Fibroblast of lung (primary cell): ENCODE data around the gene GNAT1. TPM values are rescaled to one million over a fixed set of nuclear protein-coding genes. Genes with fewer than 3 reads are reported as not detected.
"Not testable (repeated sequence)": the region's sequence is repeated elsewhere in the genome, so short reads cannot be mapped to it uniquely, and the experiment has no call there.

Experiments
- DNase-seq, 2 donors: peaks; one replicate each; pipeline versions ENCODE4 v3.0.0 to v3.0.0-alpha.2; 2010; ENCODE audit warnings: low read depth in 2 of 2
- H2AFZ ChIP-seq: 2 replicates; pipeline ENCODE4 v1.5.1; 2012; ENCODE audit warnings: low read length, control low read depth, inconsistent platforms
- H3K27ac ChIP-seq: 2 replicates; pipeline ENCODE4 v1.5.1; 2011; ENCODE audit warnings: low read length, control low read depth; ENCODE audit not compliant: insufficient read depth
- H3K27me3 ChIP-seq: 2 replicates; pipeline ENCODE4 v1.5.1; 2011; ENCODE audit warnings: mild to moderate bottlenecking, low read length; ENCODE audit not compliant: control insufficient read depth, insufficient read depth
- H3K36me3 ChIP-seq: 2 replicates; pipeline ENCODE4 v1.5.1; 2011; ENCODE audit warnings: low read length; ENCODE audit not compliant: control insufficient read depth, insufficient read depth
- H3K4me1 ChIP-seq: 2 replicates; pipeline ENCODE4 v1.5.1; 2011; ENCODE audit warnings: low read length; ENCODE audit not compliant: control insufficient read depth, insufficient read depth; ENCODE audit errors: extremely low read depth
- H3K4me2 ChIP-seq: 2 replicates; pipeline ENCODE4 v1.5.1; 2011; ENCODE audit warnings: low read length, control low read depth; ENCODE audit not compliant: insufficient read depth; ENCODE audit errors: extremely low read depth
- H3K4me3 ChIP-seq, 4 experiments: fragments of 200-600 bp in 1 of 4; sonication (generic) in 1 of 4; replicated peaks in 1 of 4; 2 replicates each; pipeline ENCODE4 v1.5.1; 2011 to 2016; ENCODE audit warnings: low read length in 4 of 4, low read depth in 3 of 4, mild to moderate bottlenecking in 3 of 4, control low read depth in 2 of 4, inconsistent platforms in 1 of 4, mixed read lengths in 1 of 4; ENCODE audit not compliant: insufficient read depth in 1 of 4; ENCODE audit errors: control extremely low read depth in 1 of 4
- H3K79me2 ChIP-seq: 2 replicates; pipeline ENCODE4 v1.5.1; 2012; ENCODE audit warnings: mild to moderate bottlenecking, low read length, inconsistent platforms; ENCODE audit not compliant: control insufficient read depth, insufficient read depth
- H3K9ac ChIP-seq: 2 replicates; pipeline ENCODE4 v1.5.1; 2011; ENCODE audit warnings: mild to moderate bottlenecking, low read length, control low read depth; ENCODE audit not compliant: insufficient read depth
- H3K9me3 ChIP-seq: 2 replicates; pipeline ENCODE4 v1.5.1; 2012; ENCODE audit warnings: low read depth, low read length; ENCODE audit not compliant: control insufficient read depth, insufficient read depth
- H4K20me1 ChIP-seq: 2 replicates; pipeline ENCODE4 v1.5.1; 2011; ENCODE audit warnings: low read length; ENCODE audit not compliant: control insufficient read depth, insufficient read depth; ENCODE audit errors: extremely low read depth
- CTCF ChIP-seq, 2 donors: IDR thresholded peaks in 1 of 2; conservative IDR thresholded peaks in 1 of 2; 1 replicate in 1 of 2; 2 replicates in 1 of 2; pipeline ENCODE4 v1.5.1; 2011 to 2012; ENCODE audit warnings: low read length in 2 of 2, control low read depth in 1 of 2, inconsistent platforms in 1 of 2, low read depth in 1 of 2, mild to moderate bottlenecking in 1 of 2
- EZH2 ChIP-seq: IDR thresholded peaks from 2 replicates; pipeline ENCODE4 v1.5.1; 2012; ENCODE audit warnings: low read length, control low read depth, mild to moderate bottlenecking; ENCODE audit errors: missing control alignments
- polyA plus RNA-seq, 2 donors: library from polyadenylated mRNA; depleted of rRNA in 1 of 2; stranded (reverse) in 1 of 2; unstranded in 1 of 2; fragments of >200 nt; gene quantifications; 2 replicates each; pipeline ENCODE4 v1.2.1, GENCODE V29; 2011 to 2012; ENCODE audit warnings: missing spikeins in 1 of 2
- total RNA-seq: library from RNA; depleted of rRNA; stranded (reverse); fragments of >200 nt; gene quantifications from 2 replicates; pipeline ENCODE4 v1.2.1, GENCODE V29; 2014

GNAT1 gene
- total and polyA plus RNA-seq, 2 donors (not counting 1 experiment from before 2014, with no cell fraction given): not detected

DNA sequence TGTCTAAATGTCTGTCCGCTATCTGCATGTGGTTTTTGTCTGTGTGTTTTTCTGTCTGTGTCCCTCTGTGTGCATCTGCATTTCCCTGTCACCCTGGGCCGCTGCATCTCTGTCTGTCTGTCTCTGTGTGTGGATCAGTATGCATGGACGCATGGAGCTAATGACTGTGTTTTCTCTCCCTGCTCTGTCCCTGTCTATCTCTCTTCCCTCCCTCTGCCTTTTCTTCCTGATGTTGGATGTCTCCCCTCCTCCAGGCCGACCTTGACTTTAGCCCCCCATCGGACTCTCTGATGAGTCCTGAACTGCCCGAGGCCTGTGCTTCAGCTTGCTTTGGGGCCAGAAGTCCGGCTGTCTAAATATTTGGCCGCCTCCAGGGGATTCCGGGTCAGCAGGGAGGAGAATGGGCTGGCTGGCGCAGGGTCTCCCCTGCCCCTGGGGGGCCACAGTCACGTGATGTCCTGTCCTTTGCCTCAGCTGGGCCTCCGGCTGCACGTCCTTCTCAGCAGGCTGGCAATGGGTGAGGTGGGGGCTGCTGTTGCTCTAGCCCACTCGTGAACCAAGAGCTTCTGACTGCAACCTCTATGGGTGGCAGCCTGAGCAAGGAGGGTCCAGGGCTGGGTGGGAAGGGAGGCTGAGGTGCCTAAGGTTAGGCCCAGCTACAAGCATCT is 17.4 kb downstream of the GNAT1 start:
- Histone ChIP-seq H3K27me3 (peaks cover 21% of the 10 kb centered on the region), H3K79me2 (no peaks in the 10 kb centered on the region), H3K9ac (no peak overlapping the region), H3K9me3 (no peaks in the 10 kb centered on the region), H3K4me3 (no peak overlapping the region), H3K4me1 (no peaks in the 10 kb centered on the region), H4K20me1 (no peaks in the 10 kb centered on the region), H3K4me2 (no peak overlapping the region), H2AFZ (no peak overlapping the region), H3K27ac (no peak overlapping the region), H3K36me3 (no peaks in the 10 kb centered on the region)
- no peak for DNase-seq
- TF ChIP-seq EZH2 (no peak), CTCF (conservative IDR thresholded peaks at IDR 0.05 in 1 of 2, IDR thresholded peaks at IDR 0.05 in 1 of 2; ENCODE audit: low read depth in 1 of 2, low read length in 2 of 2) (no peak)

GRCh38 chr3:50210176-50210509 is 18.7 kb downstream of the GNAT1 start:
- Histone ChIP-seq H2AFZ (no peak overlapping the region), H3K4me3 (no peak overlapping the region), H3K9ac (no peak overlapping the region), H4K20me1 (no peaks in the 10 kb centered on the region), H3K36me3 (no peaks in the 10 kb centered on the region), H3K9me3 (no peaks in the 10 kb centered on the region), H3K4me2 (no peak overlapping the region), H3K27ac (no peak overlapping the region), H3K27me3 (peaks cover 11% of the 10 kb centered on the region), H3K79me2 (no peaks in the 10 kb centered on the region), H3K4me1 (no peaks in the 10 kb centered on the region)
- TF ChIP-seq EZH2 (no peak), CTCF (conservative IDR thresholded peaks at IDR 0.05 in 1 of 2, IDR thresholded peaks at IDR 0.05 in 1 of 2; ENCODE audit: low read depth in 1 of 2, low read length in 2 of 2) (no peak)
- DNase-seq: no peak

DNA sequence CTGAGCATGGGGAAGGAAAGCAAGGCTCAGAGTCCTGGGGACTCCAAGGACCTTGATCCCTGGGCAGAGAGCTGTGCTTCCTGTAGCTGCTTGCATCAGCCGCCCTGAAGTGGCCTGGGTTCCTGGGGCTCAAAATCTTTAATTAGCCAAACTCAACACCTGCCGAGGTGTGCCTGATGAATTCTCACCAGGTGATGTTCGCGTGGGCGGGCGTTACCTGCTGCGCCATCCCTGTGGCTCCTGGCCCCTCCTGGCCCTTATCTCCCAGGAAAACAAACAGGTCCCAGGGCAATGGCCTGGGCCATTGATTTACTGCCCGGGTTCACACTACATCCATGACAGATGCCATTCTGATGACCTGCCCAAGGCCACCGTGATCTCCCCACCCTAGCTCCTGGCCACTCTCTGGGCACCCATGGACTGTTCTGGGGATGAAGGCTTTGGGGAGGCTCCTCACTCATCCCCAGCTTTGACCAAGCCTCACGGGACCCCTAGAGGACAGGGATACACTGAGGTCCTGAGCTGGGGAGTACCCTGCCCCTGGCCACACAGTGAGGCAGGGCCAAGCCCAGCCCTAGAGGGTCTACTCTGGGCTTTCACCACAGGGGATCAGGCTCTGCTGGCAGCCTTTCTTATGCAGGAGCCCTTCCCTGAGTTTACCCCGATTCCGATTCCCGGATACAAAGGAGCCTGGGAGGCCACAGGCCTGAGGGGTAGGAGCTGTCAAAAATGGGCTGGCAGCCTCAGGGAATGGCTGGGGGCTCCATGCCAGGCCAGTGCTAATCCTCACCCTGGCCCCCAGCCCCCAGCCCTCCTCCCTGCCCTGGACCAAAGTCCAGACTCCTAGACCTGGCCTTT is 19.3 kb downstream of the GNAT1 start:
- H3K9me3 ChIP-seq: no peaks in the 10 kb centered on the region
- no peak overlapping the region for H3K27ac ChIP-seq
- peaks cover 5% of the 10 kb centered on the region for H3K27me3 ChIP-seq
- TF ChIP-seq CTCF (conservative IDR thresholded peaks at IDR 0.05 in 1 of 2, IDR thresholded peaks at IDR 0.05 in 1 of 2; ENCODE audit: low read depth in 1 of 2, low read length in 2 of 2) (no peak), EZH2 (no peak)
- no peak overlapping the region for H3K4me2 ChIP-seq
- H3K4me1 ChIP-seq: no peaks in the 10 kb centered on the region
- H3K36me3 ChIP-seq: no peaks in the 10 kb centered on the region
- H3K79me2 ChIP-seq: no peaks in the 10 kb centered on the region
- H3K9ac ChIP-seq: no peak overlapping the region
- no peak for DNase-seq
- no peaks in the 10 kb centered on the region for H4K20me1 ChIP-seq
- no peak overlapping the region for H3K4me3 ChIP-seq
- H2AFZ ChIP-seq: no peak overlapping the region

DNA sequence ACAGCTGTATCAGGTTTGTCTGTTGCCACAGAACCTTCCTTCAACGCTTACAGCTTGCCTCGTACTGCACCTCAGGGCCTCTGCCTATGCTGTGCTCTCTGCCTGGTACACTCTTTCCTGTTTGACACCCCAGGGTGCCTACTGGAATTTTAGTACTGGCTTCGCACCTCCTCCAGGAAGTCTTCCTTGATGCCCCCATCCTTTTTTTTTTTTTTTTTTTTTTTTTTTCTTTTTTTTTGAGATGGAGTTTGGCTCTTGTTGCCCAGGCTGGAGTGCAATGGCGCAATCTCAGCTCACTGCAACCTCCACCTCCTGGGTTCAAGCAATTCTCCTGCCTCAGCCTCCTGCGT is 19.9 kb downstream of the GNAT1 start:
- not testable (repeated sequence) for H3K4me1 ChIP-seq, H3K9ac ChIP-seq, H3K4me3 ChIP-seq, H4K20me1 ChIP-seq, H3K9me3 ChIP-seq, H3K27ac ChIP-seq, H3K36me3 ChIP-seq, H3K27me3 ChIP-seq, H3K79me2 ChIP-seq, DNase-seq, H2AFZ ChIP-seq, H3K4me2 ChIP-seq
